GM18520 (cell line): ENCODE measurements around the gene SHISA6.

ENCODE experiments used
- ATAC-seq: cut with Tn5 transposase; IDR thresholded peaks from one replicate; pipeline ENCODE4 v1.9.1; 2021; ENCODE audit not compliant: unreplicated experiment

SHISA6 gene

DNA sequence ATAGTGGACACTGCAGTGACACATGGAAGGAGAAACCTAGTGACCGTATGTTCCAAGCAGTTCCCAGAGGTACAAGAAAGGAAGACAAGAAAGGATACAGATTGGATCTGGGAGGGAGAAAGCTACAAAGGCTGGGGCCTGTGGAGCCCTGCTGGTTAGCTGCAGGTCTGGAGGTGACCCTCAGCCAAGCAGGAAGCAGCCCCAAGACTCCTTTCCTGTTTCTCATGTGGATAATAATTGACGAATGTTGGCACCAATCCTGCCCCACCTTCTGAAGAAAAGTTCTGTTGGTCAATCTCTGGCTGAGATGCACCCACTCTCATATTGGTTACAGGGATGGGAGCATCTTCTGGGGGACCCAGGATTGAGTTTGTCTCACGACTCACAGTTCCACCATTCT lies 99.8 kb downstream of the SHISA6 start:
- ATAC-seq, result no peak

DNA sequence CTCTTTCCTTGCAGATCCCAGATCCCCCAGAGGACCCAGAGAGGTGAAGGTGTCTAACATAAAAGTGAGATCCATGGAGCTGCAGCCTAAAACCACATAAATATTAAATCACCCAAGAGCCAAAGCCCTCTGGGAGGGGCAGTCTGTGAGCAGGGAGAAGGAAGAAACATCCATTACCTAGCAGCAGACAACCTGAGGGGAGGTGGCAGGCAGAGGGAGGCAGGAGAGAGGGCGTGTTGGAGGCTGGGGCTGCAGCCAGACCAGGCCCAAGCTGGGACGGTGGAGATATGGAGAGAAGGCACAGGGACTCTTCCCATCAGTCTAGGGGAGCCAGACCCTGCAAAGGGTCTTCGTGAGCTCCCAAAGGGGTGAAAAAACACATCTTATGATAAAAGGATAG lies 101.1 kb downstream of the SHISA6 start:
- no peak for ATAC-seq

DNA sequence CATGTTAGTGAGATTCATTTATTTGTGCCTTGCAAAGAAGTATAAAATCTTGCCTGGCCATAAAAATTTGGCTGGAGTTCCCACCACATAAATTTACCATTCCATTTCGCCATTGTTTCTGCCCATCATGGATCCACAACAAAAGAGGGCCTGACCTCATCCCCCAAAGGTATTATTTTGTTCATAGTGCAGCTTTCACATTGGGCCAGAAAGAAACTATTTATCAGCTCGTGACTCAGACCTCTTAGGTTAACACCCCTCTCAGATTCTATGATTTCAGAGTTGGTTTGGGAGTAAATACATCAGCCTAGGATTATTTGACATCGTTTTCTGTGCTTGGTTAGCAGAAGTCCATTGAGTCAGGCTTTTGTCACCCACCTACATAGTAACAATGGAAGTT lies 108.1 kb downstream of the SHISA6 start:
- no peak for ATAC-seq

DNA sequence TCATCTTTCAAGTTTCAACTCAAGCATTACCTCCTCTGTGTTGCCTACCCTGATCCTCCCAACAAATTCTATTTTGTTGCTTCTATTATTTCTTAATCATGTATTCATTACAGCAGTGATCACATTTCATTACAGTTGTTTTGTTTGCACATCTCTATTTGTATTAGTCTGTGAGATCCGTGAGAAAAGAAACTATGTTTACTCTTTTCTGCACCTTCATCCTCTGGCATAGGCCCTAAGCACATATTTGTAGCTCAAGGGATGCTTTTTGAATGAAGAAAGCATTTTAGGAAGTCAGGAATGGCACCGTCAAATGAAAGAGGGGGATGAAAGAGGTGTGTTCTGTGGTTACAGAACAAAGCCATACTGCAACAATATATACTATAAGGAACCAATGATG lies 110.5 kb downstream of the SHISA6 start:
- no peak for ATAC-seq

DNA sequence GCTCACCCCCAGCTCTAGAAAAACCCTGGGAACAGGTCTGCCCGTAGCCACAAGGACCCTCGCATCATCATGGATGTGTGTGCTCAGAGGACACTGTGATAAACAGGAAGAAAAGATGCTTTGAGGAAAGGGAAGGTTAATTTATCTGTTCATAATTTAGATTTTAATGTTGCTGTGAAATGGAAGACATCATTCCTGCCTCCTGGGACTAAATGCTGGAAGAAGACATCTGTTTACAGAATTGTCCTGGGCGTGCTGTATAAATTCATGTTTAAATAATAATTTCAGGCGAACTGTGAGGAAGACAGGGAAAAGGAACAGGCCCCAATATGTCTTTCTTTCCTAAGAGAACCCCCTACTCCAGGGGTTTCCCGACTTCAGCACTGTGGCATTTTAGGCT lies 112.6 kb downstream of the SHISA6 start:
- no peak for ATAC-seq

DNA sequence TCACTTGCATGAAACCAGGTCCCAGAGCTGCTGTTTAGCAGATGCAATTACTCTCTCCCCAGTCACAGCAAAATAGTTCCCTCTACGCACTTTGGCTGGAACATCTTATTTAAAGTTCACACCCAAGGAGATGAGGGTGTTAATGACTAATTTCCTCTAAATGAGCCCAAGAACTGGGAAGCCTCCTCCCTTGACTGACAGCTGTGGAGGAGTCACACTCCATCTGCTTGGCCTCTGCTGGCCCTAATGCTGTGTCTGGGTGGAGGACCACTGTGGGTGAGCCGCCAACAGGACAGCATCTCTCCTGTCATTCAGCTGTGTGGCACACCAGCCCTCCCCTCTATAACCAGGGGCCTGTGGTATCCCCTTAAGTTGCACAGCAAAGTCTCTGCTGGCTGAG lies 115.4 kb downstream of the SHISA6 start:
- no peak for ATAC-seq

DNA sequence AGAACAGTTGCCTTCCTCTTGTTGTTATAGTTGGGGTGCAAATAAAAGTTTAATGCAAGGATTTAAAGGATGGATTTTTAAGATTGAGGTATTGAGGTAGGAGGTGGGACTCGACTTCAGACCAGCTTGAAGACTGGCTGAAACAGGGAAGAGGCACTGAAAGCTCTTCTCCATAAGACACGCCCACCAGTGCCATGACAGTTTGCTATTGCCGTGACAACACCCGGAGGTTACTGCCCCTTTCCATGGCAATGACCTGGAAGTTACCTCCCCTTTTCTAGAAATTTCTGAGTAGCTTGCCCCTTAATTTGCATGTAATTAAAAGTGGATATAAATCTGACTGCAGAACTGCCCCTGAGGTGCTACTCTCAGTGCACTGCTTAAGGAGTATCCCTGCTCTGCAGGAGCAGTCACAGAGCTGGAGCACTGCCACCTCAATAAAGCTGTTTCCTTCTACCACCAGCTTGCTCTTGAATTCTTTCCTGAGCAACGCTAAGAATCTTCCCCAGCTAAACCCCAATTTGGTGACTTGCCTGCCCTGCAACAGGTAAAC lies 122.6 kb downstream of the SHISA6 start:
- no peak for ATAC-seq

DNA sequence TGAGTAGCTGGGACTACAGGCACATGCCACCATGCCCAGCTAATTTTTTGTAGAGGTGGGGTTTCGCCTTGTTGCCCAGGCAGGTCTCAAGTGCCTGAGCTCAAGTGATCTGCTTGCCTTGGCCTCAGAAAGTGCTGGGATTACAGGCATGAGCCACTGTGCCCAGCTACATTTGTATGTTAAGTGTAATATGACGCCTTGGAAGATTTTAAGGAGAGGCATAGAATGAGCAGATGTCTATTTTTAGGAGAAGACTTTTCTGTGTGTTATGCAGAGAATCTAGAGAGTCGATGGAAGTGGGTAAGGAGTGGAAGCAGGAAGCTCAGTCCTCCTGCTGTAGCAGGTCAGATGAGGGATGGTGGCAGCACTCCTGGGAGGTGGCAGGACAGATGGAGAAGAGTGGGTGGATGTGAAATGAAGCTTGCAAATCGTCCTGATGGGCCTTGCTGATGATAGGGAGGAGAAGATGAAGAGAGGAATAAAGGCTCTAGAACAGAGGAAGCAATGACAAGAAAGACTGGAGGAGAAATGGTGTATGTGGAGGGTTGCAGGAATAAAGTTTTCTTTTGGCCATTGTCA lies 125.3 kb downstream of the SHISA6 start:
- no peak for ATAC-seq

DNA sequence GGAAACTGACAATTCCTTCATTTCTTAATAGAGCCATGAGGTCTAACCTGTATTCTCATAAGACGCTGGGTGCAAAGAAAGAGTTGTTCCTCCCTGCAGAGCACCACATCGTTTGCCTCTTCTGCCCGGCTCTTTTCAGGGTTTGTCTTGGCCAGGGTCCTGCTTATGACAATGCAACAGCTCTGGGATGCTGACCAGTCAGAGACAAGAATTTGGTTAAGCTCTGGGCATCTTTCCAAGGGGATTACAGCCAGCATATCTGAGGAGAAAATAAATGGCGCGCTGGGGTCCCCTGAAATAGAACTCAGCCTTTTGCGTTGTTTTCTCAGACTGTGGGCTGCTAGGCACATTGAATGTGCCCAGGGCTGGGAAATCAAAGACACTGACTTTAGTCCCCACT lies 128.6 kb downstream of the SHISA6 start:
- ATAC-seq, result no peak

DNA sequence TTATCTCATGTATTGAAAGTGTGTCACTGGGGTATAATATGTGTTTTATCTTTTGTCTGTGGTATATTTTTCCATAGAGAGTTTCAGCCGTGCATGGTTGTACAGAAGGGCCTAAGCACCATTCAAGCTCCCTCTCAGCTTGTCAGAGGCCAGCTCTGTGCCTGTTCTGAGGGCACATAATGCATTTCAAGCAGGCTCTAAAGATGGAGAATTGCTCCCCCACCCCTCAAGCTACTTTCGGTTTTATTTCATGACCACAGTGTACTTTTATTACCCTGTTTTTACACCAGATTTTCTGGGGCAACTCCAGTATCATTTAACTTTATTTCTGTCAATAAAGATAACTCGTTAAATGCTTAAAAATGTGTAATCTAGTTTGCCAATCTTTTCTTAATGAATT lies 131.7 kb downstream of the SHISA6 start:
- ATAC-seq, result no peak

DNA sequence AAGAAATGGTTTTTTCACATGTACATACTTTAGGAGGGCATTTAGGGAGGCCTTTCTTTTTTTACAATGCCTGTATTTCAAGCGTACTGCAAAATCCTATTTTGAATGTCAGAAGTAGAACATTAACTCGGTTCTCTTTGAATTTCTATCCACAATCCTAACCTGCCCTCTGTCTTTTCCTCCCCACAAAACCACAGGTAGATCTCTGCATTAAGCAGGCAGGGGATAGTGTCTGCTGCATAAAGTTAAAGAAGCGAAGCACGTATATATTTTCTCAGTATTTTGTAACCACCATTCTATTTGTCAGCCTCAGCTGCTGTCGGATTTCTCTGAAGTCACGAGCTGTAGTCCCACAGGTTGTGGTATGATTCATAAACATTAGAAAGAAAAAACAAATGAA lies 137.5 kb downstream of the SHISA6 start:
- no peak for ATAC-seq

DNA sequence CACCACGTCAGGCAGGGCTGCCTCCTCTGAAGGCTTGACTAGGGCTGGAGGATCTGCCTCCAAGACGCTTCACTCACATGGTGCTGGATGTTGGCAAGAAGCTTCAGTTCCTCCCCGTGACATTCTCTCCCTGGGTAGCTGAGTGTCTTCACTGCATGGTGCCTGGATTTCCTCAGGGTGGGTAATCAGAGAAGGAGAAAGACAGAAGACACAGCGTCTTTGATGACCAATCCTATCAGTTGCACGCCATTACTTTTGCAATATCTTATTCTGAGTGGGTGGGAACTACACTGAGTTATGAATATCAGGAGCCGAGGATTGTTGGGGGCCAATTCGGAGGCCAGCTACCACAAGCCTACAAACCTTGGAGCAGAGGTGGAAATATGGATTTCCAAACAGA lies 139.7 kb downstream of the SHISA6 start:
- no peak for ATAC-seq

DNA sequence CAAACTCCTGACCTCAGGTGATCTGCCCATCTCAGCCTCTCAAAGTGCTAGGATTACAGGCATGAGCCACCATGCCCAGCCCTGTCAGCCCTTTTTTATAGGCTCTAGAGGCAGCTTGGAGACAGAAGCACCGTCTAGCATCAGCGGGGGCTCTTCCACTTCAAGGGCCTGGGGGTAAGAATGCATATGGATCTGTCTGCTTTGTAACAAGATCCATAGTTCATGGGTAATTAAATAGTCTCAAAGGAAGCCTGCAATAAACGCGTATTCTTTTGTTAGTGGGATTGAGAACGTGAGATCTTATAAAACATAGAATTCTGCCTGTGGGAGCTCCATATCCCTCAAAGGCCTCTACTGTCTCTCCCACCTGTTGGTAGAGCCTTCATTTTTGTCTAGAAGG lies 142.1 kb downstream of the SHISA6 start:
- no peak for ATAC-seq

DNA sequence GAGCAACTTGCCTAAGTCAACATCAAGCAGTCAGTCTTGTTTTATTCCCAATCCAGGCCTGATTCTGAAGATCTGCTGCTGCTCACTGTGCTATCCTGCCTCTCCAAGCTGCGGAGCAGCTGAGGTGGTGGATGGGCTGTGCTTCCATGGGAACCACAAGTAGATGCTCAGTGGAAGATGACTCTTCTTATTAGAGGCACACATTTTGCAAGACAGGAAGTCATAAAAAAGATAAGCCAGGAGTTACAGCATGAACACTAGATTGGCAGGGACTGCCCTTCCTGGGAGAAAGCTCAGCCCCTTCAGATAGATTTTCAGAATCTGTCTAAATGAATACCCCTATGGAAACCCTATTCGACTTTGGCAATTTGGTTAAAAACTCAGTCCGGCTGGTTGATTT lies 143.1 kb downstream of the SHISA6 start:
- ATAC-seq, result no peak

DNA sequence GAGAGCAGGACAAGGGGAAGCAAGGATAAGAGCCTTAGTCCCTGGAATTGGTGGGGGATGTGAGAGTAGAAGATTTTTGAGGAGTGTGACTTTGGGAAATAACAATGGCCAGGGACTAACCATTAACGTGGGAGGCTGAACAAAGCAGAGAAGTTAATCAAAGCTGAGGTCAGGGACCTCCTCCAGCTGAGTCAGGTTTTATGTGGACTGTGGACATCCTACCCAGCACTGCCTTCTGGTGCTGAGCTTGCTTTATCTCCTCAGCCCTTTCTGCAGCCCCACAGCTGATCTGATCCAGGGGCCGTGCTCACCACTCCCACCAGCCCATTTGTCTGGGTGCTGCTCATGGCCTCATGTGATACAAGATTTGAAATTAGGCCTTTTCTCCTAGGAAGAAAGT lies 146.6 kb downstream of the SHISA6 start:
- ATAC-seq, result no peak

DNA sequence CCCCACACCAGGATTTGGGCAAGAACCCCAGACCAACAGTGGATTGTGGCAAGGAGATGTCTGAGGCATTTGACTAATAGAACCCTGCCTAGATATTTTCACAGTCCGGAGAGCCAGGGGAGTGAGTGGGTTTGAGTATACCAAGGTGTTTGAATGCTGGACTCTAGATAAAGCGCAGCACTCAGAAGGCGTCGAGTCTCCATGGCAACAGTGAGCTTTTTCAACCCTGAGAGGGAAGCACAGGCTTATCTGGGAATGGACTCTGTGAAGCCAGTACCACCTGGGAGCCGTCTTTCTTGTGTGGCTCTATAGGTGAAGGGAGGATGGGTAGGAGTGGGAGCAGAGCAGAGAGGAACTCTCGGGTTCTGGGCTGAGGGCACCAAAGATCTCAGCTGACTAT lies 147.0 kb downstream of the SHISA6 start:
- no peak for ATAC-seq

DNA sequence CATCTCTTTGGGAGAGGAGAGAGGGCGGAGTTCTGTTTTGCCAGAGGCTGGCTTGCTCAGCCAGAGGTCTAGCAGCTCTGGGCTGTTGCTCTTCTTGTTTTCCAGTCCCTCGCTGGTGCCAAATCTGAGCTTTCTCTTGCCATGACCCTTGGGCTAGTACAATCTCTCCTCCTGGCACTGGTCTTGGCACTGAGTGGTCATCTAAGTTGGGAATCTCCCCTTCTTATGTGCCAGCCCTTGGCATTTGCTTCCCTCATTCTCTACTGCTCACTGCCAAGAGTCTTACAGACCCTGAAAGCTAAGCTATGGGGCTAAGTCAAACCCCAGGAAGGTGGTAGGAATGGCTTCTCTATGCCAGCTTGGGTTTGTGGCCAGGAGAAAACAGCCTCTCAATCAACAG lies 148.6 kb downstream of the SHISA6 start:
- ATAC-seq, result no peak

DNA sequence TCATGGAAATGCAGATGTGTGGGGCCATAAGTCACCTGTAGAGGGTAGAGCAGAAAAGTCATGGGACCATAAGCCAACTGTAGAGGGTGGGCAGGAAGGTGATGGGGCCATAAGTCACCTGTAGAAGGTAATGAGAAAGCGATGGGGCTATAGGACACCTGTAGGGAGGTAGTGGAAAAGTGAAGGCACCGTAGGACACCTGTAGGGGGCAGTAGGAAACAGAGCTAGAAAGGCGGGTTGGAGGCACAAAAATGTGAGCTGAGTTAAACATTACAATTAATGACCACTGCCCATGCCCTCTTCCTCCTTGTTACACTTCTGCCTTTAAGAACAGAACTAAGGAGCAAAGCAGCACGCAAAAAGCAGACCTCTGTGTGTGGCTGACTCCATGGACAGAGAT lies 150.1 kb downstream of the SHISA6 start:
- ATAC-seq, result no peak

DNA sequence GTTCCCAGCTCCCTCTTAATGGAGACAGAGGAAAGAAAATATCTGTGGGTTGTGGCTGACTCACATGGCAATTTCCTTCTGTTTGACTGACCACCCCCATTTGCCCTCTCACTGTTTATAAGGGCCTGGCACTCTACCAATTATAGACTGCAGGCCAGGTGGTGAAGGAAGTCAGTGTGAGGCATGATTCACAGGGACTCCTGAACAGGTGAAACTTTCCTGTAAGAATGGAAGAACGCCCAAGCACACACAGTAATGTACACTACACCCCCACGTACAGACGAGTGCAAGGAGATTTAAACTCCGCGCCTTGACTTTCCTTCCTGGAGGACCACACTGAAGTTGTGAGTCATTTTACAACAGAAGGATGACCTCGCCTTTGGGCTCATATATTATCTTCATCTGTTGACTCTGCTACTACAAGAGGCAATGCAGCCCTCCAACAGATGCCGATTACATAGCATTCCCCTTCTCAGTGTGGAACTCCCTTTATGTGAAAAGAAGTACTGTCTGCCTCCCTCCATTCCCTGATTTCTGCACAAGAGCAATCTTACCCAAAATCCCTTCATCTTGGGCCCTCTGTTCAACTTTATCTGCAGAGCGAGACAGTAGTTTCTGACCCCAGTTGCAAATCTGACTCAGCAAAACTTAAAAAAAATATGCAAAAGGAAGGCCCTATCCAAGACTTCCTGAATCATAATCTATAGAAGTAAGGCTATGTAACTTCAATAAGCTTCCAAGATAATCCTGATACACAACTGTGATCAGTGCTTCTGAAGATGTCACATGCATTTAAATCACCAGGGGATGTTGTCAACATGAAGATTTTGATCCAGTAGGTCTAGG lies 163.6 kb downstream of the SHISA6 start:
- no peak for ATAC-seq

DNA sequence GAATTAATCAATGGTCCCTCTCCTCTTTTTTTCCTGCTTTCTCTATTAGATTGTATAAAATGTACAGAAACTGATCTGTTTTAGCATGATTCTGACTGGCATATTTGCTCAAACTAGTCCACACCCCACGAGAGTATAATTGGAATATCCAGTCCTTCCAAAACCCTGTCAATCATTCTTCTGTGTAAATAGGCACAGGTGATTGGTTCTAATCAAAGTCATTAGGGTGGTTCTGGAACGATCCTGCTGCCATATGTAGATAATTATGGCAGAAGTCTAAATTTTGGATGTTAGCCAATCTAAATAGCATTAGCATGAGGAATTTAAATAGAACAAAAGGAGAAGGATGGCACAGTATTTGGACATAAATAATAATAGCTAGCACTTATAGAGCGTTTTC lies 165.7 kb downstream of the SHISA6 start:
- ATAC-seq, result no peak

DNA sequence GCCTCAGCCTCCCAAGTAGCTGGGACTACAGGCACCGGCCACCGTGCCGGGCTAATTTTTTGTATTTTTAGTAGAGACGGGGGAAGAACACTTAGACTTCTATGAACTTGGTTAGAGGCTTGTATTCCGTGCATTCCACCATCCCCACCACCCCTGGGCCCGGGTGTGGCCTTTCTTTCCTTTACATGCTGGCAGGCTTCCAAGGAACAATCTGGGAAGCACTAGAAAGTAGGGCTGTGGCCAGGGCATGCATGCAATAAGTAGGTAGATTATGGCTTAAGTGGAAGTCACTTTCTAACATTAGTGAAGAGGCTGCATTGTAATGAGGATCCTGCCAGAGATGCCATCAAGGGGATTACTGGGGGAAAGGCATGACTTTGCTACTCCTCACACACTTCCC lies 171.6 kb downstream of the SHISA6 start:
- no peak for ATAC-seq

DNA sequence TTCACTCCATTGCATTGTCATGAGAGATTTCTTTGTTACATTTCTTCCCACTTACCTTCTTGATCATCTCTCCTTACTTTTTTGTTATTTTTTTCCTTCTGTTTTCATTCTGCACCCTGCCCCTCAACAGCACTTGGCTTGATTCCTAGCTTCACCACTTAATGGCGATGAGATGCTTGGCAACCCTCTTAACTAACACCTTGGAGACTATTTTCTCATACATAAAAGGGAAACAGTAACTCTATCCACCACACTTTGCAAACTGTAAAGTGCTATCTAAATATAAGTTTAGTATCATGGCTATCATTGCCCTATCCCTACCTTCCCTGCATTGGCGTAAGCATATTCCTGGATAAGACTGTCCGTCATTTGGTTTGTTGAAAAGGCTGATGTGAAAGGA lies 177.3 kb downstream of the SHISA6 start:
- no peak for ATAC-seq

DNA sequence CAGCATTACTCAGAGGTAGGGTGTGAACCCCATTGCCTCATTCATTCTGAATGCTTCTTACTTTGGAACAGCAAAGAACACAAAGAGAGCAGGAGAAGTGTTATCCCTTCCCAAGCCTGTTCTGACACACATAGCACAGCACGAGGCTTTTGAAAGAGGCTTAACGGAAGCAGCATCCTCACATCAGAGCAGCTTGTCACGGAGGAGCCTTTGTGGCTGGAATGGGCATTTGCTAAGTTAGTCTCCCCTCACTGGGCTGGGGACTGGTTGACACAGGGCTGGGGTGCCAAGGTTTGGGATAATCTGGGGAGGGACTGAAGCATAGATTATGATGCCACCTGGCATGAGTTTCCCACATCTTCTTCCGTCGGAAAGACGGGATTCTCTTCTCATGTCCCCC lies 189.7 kb downstream of the SHISA6 start:
- no peak for ATAC-seq
